Stimulated activated effector memory CD8-positive, alpha-beta T cell treated with anti-CD3 and anti-CD28 coated beads, Interleukin-12 subunit alpha, Interleukin-12 subunit beta, amount 100 ng/mL, for 72 hours (primary cell): ENCODE results near the gene CC2D2A.
"Not testable (repeated sequence)": the region's sequence is repeated elsewhere in the genome, so short reads cannot be mapped to it uniquely, and the experiment has no call there.

Source experiments
- ATAC-seq: fragments of 150-1000 bp; cut with Tn5 transposase; 2 replicates; pipeline ENCODE4 v1.10.0; 2021
- DNase-seq, 2 donors: peaks; one replicate each; pipeline ENCODE4 v3.0.0; 2021 to 2022; ENCODE audit warnings: low spot score in 2 of 2
- H3K27ac Mint-ChIP-seq: one replicate; pipeline ENCODE4 v1.8.0; 2022; ENCODE audit warnings: mild to moderate bottlenecking, mixed read lengths
- H3K36me3 Mint-ChIP-seq: one replicate; pipeline ENCODE4 v1.8.0; 2022; ENCODE audit warnings: mild to moderate bottlenecking, mixed read lengths
- H3K4me1 Mint-ChIP-seq: one replicate; pipeline ENCODE4 v1.8.0; 2022; ENCODE audit warnings: mixed read lengths
- H3K4me3 Mint-ChIP-seq: one replicate; pipeline ENCODE4 v1.8.0; 2022; ENCODE audit warnings: mild to moderate bottlenecking, mixed read lengths
- H3K9me3 Mint-ChIP-seq: one replicate; pipeline ENCODE4 v1.8.0; 2022; ENCODE audit warnings: mixed read lengths

Gene CC2D2A

GRCh38 chr4:15598644-15599043 lies 129.0 kb downstream of the CC2D2A start:
- Mint-ChIP-seq H3K4me1 (no peaks in the 10 kb centered on the region), H3K27ac (no peak overlapping the region), H3K4me3 (no peak overlapping the region), H3K9me3 (no peaks in the 10 kb centered on the region), H3K36me3 (peaks cover 17% of the 10 kb centered on the region)
- ATAC-seq (no peak), DNase-seq (no peak)

DNA sequence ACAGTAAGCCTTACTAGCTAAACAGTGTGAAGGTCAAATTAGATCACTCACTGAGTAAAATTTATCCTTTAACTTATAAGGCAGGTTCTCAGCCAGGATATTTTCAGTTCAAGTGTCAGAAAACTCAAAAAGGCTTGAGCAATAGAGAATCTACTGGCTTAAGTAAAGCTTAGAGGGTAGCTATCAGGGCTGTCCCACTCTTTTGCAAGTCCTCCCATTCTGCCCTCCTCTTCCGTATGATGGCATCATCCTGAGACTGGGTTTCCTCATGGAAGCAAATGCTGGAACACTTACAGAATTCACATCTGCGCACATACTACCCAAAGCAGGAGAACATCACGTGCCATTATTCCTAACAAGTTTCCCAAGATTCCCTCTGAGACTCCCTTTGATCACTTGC lies 130.5 kb downstream of the CC2D2A start:
- H3K4me3 Mint-ChIP-seq, result no peak overlapping the region
- no peaks in the 10 kb centered on the region for H3K4me1 Mint-ChIP-seq
- no peaks in the 10 kb centered on the region for H3K9me3 Mint-ChIP-seq
- H3K36me3 Mint-ChIP-seq, result peaks cover 26% of the 10 kb centered on the region
- ATAC-seq (no peak), DNase-seq (no peak)
- no peak overlapping the region for H3K27ac Mint-ChIP-seq

- no peaks in the 10 kb centered on the region for H3K4me1 Mint-ChIP-seq
- no peak for DNase-seq
- peaks cover 33% of the 10 kb centered on the region for H3K36me3 Mint-ChIP-seq
- no peak overlapping the region for H3K4me3 Mint-ChIP-seq
- no peak for ATAC-seq
- H3K27ac Mint-ChIP-seq, result no peak overlapping the region
- no peaks in the 10 kb centered on the region for H3K9me3 Mint-ChIP-seq
Measured at GRCh38 chr4:15601862-15602261, 132.2 kb downstream of the CC2D2A start.

GRCh38 chr4:15605537-15605936 lies 135.9 kb downstream of the CC2D2A start:
- no peak for ATAC-seq
- Mint-ChIP-seq H3K36me3 (peaks cover 33% of the 10 kb centered on the region), H3K27ac (no peak overlapping the region), H3K4me1 (no peaks in the 10 kb centered on the region), H3K9me3 (no peaks in the 10 kb centered on the region), H3K4me3 (no peak overlapping the region)
- no peak for DNase-seq

DNA sequence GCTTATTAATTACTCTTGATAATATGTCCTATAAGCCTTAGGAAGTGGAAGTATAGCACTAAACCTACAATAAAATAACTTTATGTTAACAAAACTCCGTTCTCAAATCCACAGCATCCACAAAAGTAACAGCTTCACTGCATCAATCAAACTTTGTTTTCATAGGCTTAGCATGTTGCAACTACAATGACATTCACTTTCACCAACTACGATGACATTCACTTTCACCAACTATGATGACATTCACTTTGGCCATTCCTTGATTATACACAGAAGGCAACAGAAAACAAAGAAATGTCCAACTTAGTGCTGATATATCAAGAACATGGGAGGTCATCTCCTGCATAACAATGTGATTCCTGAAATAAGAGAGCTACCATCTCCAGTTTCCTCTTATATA lies 141.2 kb downstream of the CC2D2A start:
- Mint-ChIP-seq H3K4me3 (no peak overlapping the region), H3K36me3 (peaks cover 15% of the 10 kb centered on the region), H3K27ac (no peak overlapping the region), H3K9me3 (no peaks in the 10 kb centered on the region), H3K4me1 (peaks cover 16% of the 10 kb centered on the region)
- ATAC-seq, result no peak
- DNase-seq, result no peak

DNA sequence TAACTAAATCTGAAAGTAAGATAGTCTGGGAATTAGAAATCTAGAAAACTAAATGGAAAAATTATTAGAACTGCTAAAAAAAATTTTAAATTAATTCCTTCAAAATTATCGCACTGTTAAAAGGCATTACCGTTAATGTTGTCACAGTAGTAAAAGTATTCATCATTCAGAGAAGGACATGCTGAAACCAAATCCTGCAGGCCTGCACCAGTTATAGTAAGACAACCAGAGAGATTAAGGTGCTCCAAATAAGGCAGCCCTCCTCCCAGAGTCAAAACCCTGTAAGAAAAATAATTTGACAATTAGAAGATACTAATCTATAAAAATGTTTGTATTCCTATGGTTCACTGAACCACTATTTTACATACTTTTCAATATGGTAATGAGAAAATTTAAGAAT lies 142.5 kb downstream of the CC2D2A start:
- H3K4me3 Mint-ChIP-seq, result no peak overlapping the region
- no peak for ATAC-seq
- H3K27ac Mint-ChIP-seq, result no peak overlapping the region
- DNase-seq, result no peak
- H3K4me1 Mint-ChIP-seq, result peaks cover 23% of the 10 kb centered on the region
- peaks cover 15% of the 10 kb centered on the region for H3K36me3 Mint-ChIP-seq
- no peaks in the 10 kb centered on the region for H3K9me3 Mint-ChIP-seq

- ATAC-seq, H3K4me3 Mint-ChIP-seq, H3K9me3 Mint-ChIP-seq, DNase-seq, H3K27ac Mint-ChIP-seq: not testable (repeated sequence)
- Mint-ChIP-seq H3K4me1 (peaks cover 30% of the 10 kb centered on the region), H3K36me3 (peaks cover 25% of the 10 kb centered on the region)
Measured at GRCh38 chr4:15614891-15615290, 145.2 kb downstream of the CC2D2A start.

- H3K36me3 Mint-ChIP-seq, result peaks cover 22% of the 10 kb centered on the region
- peaks cover 40% of the 10 kb centered on the region for H3K4me1 Mint-ChIP-seq
- H3K9me3 Mint-ChIP-seq, ATAC-seq, H3K27ac Mint-ChIP-seq, DNase-seq, H3K4me3 Mint-ChIP-seq: not testable (repeated sequence)
Measured at GRCh38 chr4:15617407-15617806, 147.7 kb downstream of the CC2D2A start.

- no peaks in the 10 kb centered on the region for H3K9me3 Mint-ChIP-seq
Measured at GRCh38 chr4:15636818-15637217, 167.1 kb downstream of the CC2D2A start.

DNA sequence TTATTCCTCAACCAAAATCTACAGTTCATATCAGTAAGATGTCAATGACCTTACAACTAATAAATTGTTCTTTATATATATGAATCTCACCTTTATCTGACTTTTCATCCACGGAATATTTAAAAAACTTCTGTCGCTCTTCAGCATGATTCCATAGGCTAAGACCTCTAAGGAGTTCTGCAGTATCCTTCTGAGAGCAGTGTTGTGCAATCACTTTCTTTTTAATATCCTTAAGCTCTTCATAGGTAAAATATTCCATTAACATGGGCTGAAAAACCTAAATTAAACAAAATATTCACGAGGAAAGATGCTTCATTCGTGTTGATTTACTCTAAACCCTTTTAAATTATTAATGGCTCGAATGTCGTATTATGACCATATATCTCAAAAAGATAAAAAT lies 168.7 kb downstream of the CC2D2A start:
- DNase-seq (no peak), ATAC-seq (no peak)
- no peak overlapping the region for H3K27ac Mint-ChIP-seq
- no peaks in the 10 kb centered on the region for H3K4me1 Mint-ChIP-seq
- H3K9me3 Mint-ChIP-seq, result no peaks in the 10 kb centered on the region
- no peak overlapping the region for H3K4me3 Mint-ChIP-seq
- H3K36me3 Mint-ChIP-seq, result peaks cover 92% of the 10 kb centered on the region

More at GRCh38 chr4:15636818-15637217, 167.1 kb downstream of the CC2D2A start:
- H3K36me3 Mint-ChIP-seq, result peaks cover 97% of the 10 kb centered on the region
- no peak for DNase-seq
- no peak overlapping the region for H3K4me3 Mint-ChIP-seq
- H3K27ac Mint-ChIP-seq, result no peak overlapping the region
- H3K4me1 Mint-ChIP-seq, result no peaks in the 10 kb centered on the region
- no peak for ATAC-seq

DNA sequence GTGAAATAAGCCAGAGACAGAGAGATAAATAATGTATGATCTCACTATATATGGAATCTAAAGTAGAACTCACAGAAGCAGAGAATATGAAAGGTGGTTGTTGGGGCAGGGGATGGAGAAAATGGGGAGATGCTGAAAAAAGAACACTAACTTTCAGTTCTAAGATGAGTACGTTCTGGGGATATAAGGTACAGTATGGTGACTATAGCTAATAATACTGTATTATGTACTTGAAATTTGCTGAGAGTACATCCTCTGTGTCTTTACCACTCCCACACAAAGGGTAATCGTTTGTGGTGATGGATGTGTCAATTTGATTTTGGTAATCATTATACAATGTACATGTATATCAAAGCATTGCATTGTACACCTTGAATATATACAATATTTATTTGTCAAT lies 178.9 kb downstream of the CC2D2A start:
- ATAC-seq (peak; percentile 71), DNase-seq (no peak)
- Mint-ChIP-seq H3K9me3 (no peaks in the 10 kb centered on the region), H3K4me1 (peaks cover 47% of the 10 kb centered on the region), H3K4me3 (no peak overlapping the region), H3K27ac (no peak overlapping the region), H3K36me3 (peaks cover 9% of the 10 kb centered on the region)

DNA sequence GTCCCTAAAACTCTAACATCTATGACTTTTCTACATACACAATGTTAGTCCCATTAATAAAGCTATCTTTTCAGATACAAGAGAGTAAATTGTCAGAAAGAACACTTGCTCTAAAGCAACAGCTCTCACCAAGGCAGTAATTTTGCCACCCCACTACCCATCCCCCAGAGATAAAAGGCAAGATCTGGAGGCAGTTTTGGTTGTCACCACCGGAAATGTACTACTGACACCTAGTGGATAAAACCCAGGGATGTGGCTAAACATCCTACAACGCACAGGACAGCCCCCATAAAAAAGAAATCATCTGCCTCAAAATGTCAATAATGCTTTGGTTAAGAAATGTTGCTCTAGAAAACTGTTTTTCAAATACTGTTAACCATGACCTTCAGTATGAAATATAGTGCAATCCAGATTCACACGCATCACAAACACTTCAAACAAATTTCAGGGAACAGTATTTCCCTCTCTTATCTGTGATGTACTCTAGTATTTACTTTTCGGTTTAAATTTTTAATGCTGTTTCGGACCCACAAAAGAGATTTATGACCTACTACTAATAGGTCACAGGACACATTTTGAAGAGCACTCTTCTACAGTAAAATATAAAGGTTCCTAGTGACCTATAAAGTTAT lies 180.3 kb downstream of the CC2D2A start:
- peaks cover 48% of the 10 kb centered on the region for H3K4me1 Mint-ChIP-seq
- H3K4me3 Mint-ChIP-seq, result peak overlapping the region; percentile 15
- no peak overlapping the region for H3K27ac Mint-ChIP-seq

More for the DNA sequence above, 180.3 kb downstream of the CC2D2A start:
- Mint-ChIP-seq H3K9me3 (no peaks in the 10 kb centered on the region), H3K36me3 (peaks cover 16% of the 10 kb centered on the region)
- peak; percentile 15 to 61 for DNase-seq
- ATAC-seq, result peak; percentile 74
